D721Med (cell line): ENCODE data around the gene BAX.

ENCODE experiments used
- DNase-seq: peaks from one replicate; pipeline ENCODE4 v3.0.0; 2011; ENCODE audit warnings: low spot score; ENCODE audit not compliant: insufficient read length
- FAIRE-seq: peaks from 2 replicates; lab custom pipeline; 2011; peaks lifted over from hg19 to GRCh38; lab: Jason Lieb, UNC
- CTCF ChIP-seq: IDR thresholded peaks from 2 replicates; pipeline ENCODE4 v1.5.1; 2012; ENCODE audit warnings: mild to moderate bottlenecking, control low read depth; ENCODE audit not compliant: insufficient read depth; ENCODE audit errors: missing control alignments

The BAX gene

GRCh38 chr19:48962849-48963165 is 8.1 kb downstream of the BAX start:
- DNase-seq (no peak), FAIRE-seq (no peak)
- TF ChIP-seq CTCF = no peak

- FAIRE-seq (no peak), DNase-seq (no peak)
- TF ChIP-seq CTCF = no peak
Measured at GRCh38 chr19:48963371-48964204, 8.9 kb downstream of the BAX start.

GRCh38 chr19:48964205-48965039 is 9.7 kb downstream of the BAX start:
- TF ChIP-seq CTCF = no peak
- DNase-seq (no peak), FAIRE-seq (no peak)

GRCh38 chr19:48965040-48965805 is 10.5 kb downstream of the BAX start, which contains the start of gene FTL:
TSS of gene FTL (plus strand) at chr19:48965309. CDS start at chr19:48965508, 199 bp downstream.
- DNase-seq = peak; percentile 98
- TF ChIP-seq CTCF = no peak
- FAIRE-seq = no peak

GRCh38 chr19:48965806-48966540 is 11.3 kb downstream of the BAX start:
- FAIRE-seq (no peak), DNase-seq (no peak)
- TF ChIP-seq CTCF = no peak

- FAIRE-seq (no peak), DNase-seq (no peak)
- no peak for TF ChIP-seq CTCF
Measured at GRCh38 chr19:48966541-48967345, 12.1 kb downstream of the BAX start.
